Measurements from ENCODE around the gene TINAG.

TINAG gene

GRCh38 chr6:54308289-54308985 lies at the start of gene TINAG:
Gene TINAG, plus strand, starts transcription at chr6:54308441. Its CDS starts 110 bp downstream, at chr6:54308551.
- DNase-seq (no peak), ATAC-seq (no peak)

GRCh38 chr6:54260025-54260424 lies 48.2 kb upstream of the TINAG start:
- DNase-seq (no peak), ATAC-seq (no peak)

GRCh38 chr6:54262499-54262898 lies 45.7 kb upstream of the TINAG start:
- DNase-seq (no peak), ATAC-seq (no peak)

- ATAC-seq (no peak), DNase-seq (no peak)
These were observed 45.3 kb upstream of the TINAG start for GRCh38 chr6:54262971-54263370.

- DNase-seq (no peak), ATAC-seq (no peak)
These were observed 43.5 kb upstream of the TINAG start for GRCh38 chr6:54264581-54265272.

- no peak for ATAC-seq
- no peak for DNase-seq
These were observed 41.8 kb upstream of the TINAG start for GRCh38 chr6:54266400-54266923.

GRCh38 chr6:54267798-54268197 lies 40.4 kb upstream of the TINAG start:
- DNase-seq: no peak
- ATAC-seq: no peak

- no peak for ATAC-seq
- DNase-seq: no peak
These were observed 34.9 kb upstream of the TINAG start for GRCh38 chr6:54273214-54273820.

GRCh38 chr6:54274383-54274782 lies 33.9 kb upstream of the TINAG start:
- DNase-seq: no peak
- ATAC-seq: no peak

- no peak for DNase-seq
These were observed 26.1 kb upstream of the TINAG start for GRCh38 chr6:54282186-54282585.

GRCh38 chr6:54284161-54284860 lies 23.9 kb upstream of the TINAG start:
- DNase-seq (no peak), ATAC-seq (no peak)

More at GRCh38 chr6:54282186-54282585, 26.1 kb upstream of the TINAG start:
- no peak for ATAC-seq

- no peak for ATAC-seq
These were observed 22.6 kb upstream of the TINAG start for GRCh38 chr6:54285595-54285994.

GRCh38 chr6:54286141-54286540 lies 22.1 kb upstream of the TINAG start:
- no peak for ATAC-seq
- no peak for DNase-seq

More at GRCh38 chr6:54285595-54285994, 22.6 kb upstream of the TINAG start:
- no peak for DNase-seq

- ATAC-seq (no peak), DNase-seq (no peak)
These were observed 19.8 kb upstream of the TINAG start for GRCh38 chr6:54288474-54288873.

- ATAC-seq (no peak), DNase-seq (no peak)
These were observed 18.8 kb upstream of the TINAG start for GRCh38 chr6:54289426-54289825.

- DNase-seq (no peak), ATAC-seq (peak; percentile 45)
These were observed 17.1 kb upstream of the TINAG start for GRCh38 chr6:54291146-54291545.

GRCh38 chr6:54291738-54292137 lies 16.5 kb upstream of the TINAG start:
- ATAC-seq (peak; percentile 87), DNase-seq (no peak)

- no peak for ATAC-seq
- no peak for DNase-seq
These were observed 13.2 kb upstream of the TINAG start for GRCh38 chr6:54294965-54295532.

- ATAC-seq: no peak
- DNase-seq: no peak
These were observed 8.5 kb upstream of the TINAG start for GRCh38 chr6:54299542-54300269.

GRCh38 chr6:54301770-54302169 lies 6.5 kb upstream of the TINAG start:
- ATAC-seq (no peak), DNase-seq (no peak)

- ATAC-seq (no peak), DNase-seq (no peak)
These were observed 766 bp upstream of the TINAG start for GRCh38 chr6:54307439-54307910.

Measured in stimulated activated naive CD8-positive, alpha-beta T cell treated with anti-CD3 and anti-CD28 coated beads, Interleukin-15, Interleukin-2, amounts not matched to agents 100 U/mL and 50 U/mL, for 24 hours (primary cell).